Common myeloid progenitor, CD34-positive (primary cell): ENCODE data around the gene TEX261.

Experiments used
- CTCF ChIA-PET: fragments of 350-600 bp; sonication (Branson Sonifier 250); formaldehyde crosslinking; loops from one replicate; lab custom pipeline; 2021; ENCODE audit warnings: antibody characterized with exemption; lab: Charles Lee
- POLR2A ChIA-PET: fragments of 350-600 bp; sonication (Branson Sonifier 250); formaldehyde crosslinking; loops from one replicate; lab custom pipeline; 2021; ENCODE audit warnings: antibody characterized with exemption; lab: Charles Lee
- DNase-seq, 3 donors: peaks; one replicate each; pipeline versions ENCODE4 v3.0.0 to v3.0.0-alpha.2; 2013
- H3K27ac ChIP-seq, 2 experiments: 1 replicate in 1 of 2; 2 replicates in 1 of 2; pipeline ENCODE4 v1.7.0; 2013; ENCODE audit warnings: inconsistent platforms in 2 of 2, low read length in 2 of 2, mild to moderate bottlenecking in 2 of 2, low read depth in 1 of 2, moderate library complexity in 1 of 2; ENCODE audit not compliant: severe bottlenecking in 2 of 2, insufficient read depth in 1 of 2, poor library complexity in 1 of 2
- H3K27me3 ChIP-seq, 5 experiments: replicated peaks in 2 of 5; 1 replicate in 3 of 5; 2 replicates in 2 of 5; pipeline versions ENCODE4 v1.6.1 to v1.7.0; 2013; ENCODE audit warnings: low read length in 4 of 5, mild to moderate bottlenecking in 2 of 5, moderate library complexity in 2 of 5, inconsistent platforms in 1 of 5; ENCODE audit not compliant: insufficient read depth in 5 of 5, control insufficient read depth in 4 of 5
- H3K36me3 ChIP-seq, 4 experiments: 1 replicate in 2 of 4; 2 replicates in 2 of 4; pipeline versions ENCODE4 v1.6.1 to v1.7.0; 2013; ENCODE audit warnings: low read length in 3 of 4, control low read depth in 1 of 4, mild to moderate bottlenecking in 1 of 4; ENCODE audit not compliant: control insufficient read depth in 4 of 4, insufficient read depth in 4 of 4
- H3K4me1 ChIP-seq, 4 experiments: 1 replicate in 3 of 4; 2 replicates in 1 of 4; pipeline versions ENCODE4 v1.6.1 to v1.7.1; 2013; ENCODE audit warnings: low read length in 3 of 4, mild to moderate bottlenecking in 3 of 4, control low read depth in 1 of 4, inconsistent platforms in 1 of 4, moderate library complexity in 1 of 4; ENCODE audit not compliant: control insufficient read depth in 4 of 4, insufficient read depth in 4 of 4; ENCODE audit errors: control extremely low read depth in 1 of 4
- H3K4me3 ChIP-seq, 7 experiments: 1 replicate in 4 of 7; 2 replicates in 3 of 7; pipeline versions ENCODE4 v1.5.1 to v1.7.0; 2013; ENCODE audit warnings: mild to moderate bottlenecking in 7 of 7, low read length in 6 of 7, moderate library complexity in 6 of 7, inconsistent platforms in 2 of 7, low read depth in 2 of 7, control low read depth in 1 of 7; ENCODE audit not compliant: insufficient read depth in 4 of 7, control insufficient read depth in 1 of 7; ENCODE audit errors: extremely low read depth in 1 of 7
- H3K9me3 ChIP-seq, 5 experiments: 1 replicate in 4 of 5; 2 replicates in 1 of 5; pipeline versions ENCODE4 v1.6.1 to v1.7.1; 2013; ENCODE audit warnings: low read length in 4 of 5, mild to moderate bottlenecking in 2 of 5, inconsistent platforms in 1 of 5, low read depth in 1 of 5, moderate library complexity in 1 of 5; ENCODE audit not compliant: control insufficient read depth in 4 of 5, insufficient read depth in 2 of 5; ENCODE audit errors: control extremely low read depth in 1 of 5
- WGBS: methylation state at CpG from one replicate; pipeline ENCODE4 v1.1.5; 2013; ENCODE audit not compliant: insufficient coverage; 5-methylcytosine and 5-hydroxymethylcytosine counted together

Gene TEX261

DNA sequence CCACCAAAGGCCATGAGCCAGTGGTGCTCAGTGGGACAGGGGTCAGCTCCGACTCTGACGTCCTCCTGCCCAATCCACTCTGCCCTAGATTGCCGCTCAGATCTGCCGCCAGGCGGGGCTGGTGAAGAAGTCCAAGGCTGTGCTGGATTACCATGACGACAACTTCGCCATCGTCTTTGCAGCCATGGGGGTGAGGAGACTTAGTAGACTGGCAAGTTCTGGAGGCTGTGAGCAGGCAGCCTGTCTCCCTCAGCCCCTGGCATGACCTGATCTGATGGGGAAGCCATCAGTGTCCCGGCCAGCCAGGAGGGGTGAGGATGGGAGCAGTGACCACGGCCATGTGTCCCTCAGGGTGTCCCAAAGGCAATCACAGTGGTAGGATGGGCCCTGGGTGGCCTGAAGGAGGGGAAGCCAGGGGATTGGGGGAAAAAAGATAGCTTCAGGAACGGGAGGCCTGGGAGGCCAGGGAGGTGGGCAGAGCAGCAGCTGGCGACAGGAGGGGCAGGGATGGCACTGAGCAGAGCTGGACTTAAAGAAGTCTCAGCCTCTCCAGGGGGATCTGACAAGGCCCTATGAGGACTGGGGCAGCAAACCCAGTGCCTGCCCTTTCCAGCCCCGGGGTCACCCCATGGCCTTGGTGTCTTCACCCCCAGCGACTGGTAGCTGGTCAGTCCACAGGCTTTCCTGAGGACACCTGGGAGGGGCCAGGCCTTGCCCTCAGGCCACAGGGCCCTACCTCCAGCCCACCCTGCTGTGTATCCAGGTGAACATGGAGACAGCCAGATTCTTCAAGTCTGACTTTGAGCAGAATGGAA is 33.6 kb downstream of the TEX261 start:
- no peak overlapping the region for H3K27ac ChIP-seq
- no peaks in the 10 kb centered on the region for H3K9me3 ChIP-seq
- no peak overlapping the region for H3K4me3 ChIP-seq
- H3K4me1 ChIP-seq: peaks cover 4 to 25% (median 23%) of the 10 kb centered on the region in 4 experiments
- POLR2A ChIA-PET: no interaction called here
- no peaks in the 10 kb centered on the region for H3K36me3 ChIP-seq
- peaks cover 3 to 39% (median 15%) of the 10 kb centered on the region in 5 experiments for H3K27me3 ChIP-seq
- CTCF ChIA-PET: interaction anchor here (0.7 to 8.6 kb wide), 8 partner anchors 9 to 99 kb away, joined by 3 to 181 read pairs (median 8); partner anchors contain the start of gene ANKRD53
- 87% methylated on average over 11 of the region's 14 CpGs for WGBS
- no peak for DNase-seq

DNA sequence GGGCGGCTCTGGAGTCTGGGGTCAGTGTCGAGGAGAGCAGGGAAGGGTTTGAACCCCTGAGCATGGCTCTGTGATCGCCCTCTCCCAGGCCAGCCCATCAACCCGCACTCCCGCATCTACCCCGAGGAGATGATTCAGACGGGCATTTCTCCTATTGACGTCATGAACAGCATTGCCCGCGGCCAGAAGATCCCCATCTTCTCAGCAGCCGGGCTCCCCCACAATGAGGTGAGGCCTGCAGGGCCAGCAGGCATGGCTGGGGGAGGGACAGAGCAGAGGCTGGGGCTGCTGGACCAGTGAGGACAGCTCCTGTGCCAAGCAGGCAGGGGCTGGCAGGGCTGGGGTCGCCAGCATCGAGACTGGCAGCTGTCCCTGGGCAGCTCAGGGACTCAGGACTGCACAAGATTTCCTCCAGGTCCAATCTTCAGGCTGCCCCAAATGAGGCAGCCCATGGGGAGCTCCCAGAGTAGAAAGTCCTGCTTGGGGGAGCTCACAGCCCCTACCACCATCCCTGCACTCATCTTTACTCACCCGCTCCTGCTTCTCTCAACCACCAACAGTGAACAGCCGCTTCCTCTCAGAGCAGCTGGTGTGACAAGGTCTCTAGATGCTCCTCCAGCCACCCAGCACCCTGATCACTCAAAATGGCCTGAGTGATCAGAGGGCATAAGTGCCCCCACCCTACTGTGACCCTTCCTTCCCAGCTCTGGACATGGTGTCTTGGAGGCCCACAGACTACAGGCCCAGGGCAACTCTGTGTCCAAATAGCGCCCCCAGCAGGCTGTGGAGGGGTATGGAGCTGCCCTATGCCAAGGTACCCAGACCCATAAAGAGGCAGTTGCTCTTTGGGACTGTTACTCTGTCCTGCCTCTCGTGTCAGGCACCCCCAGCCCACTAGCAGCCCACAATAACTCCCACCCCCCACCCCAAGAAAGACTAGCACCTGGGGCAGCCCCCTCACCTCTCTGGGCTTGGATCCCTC is 34.5 kb downstream of the TEX261 start:
- Histone ChIP-seq H3K36me3 (no peaks in the 10 kb centered on the region), H3K27ac (no peak overlapping the region), H3K27me3 (peaks cover 3 to 36% (median 15%) of the 10 kb centered on the region in 5 experiments), H3K9me3 (no peaks in the 10 kb centered on the region), H3K4me1 (peaks cover 4 to 22% (median 20%) of the 10 kb centered on the region in 4 experiments), H3K4me3 (no peak overlapping the region)
- ChIA-PET CTCF (interaction anchor here (0.7 to 8.6 kb wide), 7 partner anchors 8 to 98 kb away, joined by 3 to 181 read pairs (median 10); partner anchors contain the start of gene ANKRD53), POLR2A (no interaction called here)
- 97% methylated on average over 15 of the region's 17 CpGs for WGBS
- DNase-seq: peak in 1 of 3 donors; percentile 26

DNA sequence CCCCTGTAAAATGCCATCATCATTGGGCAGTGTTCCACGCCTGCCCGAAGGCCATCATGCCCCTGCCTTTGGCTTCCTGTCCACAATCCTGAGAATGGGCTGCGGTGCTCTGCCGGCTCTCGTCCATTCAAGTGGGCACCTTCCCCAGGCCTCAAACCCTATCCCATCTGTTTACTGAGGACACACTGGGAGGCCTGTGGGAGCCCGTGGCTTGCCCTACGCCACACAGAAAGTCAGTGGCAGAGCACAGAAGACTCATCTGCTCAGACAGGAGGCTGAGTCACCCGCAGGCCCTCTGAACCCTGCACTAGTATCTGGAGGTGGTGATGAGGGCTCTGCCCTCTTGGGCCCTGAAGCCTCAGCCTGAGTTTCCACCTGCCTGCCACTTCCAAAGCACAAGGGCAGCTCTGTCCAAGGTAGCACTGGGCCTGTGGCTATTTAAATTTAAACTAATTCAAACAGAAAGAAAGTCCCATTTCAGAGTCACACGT is 35.4 kb downstream of the TEX261 start:
- ChIA-PET CTCF (interaction anchor here (2.9 to 8.6 kb wide), 3 partner anchors 12 to 89 kb away, joined by 10 to 181 read pairs (median 41); partner anchors contain the start of gene ANKRD53), POLR2A (no interaction called here)
- Histone ChIP-seq H3K9me3 (no peaks in the 10 kb centered on the region), H3K36me3 (no peaks in the 10 kb centered on the region), H3K4me1 (peaks cover 4 to 16% (median 15%) of the 10 kb centered on the region in 4 experiments), H3K4me3 (no peak overlapping the region), H3K27ac (no peak overlapping the region), H3K27me3 (peaks cover 6 to 37% (median 11%) of the 10 kb centered on the region in 5 experiments)
- DNase-seq: no peak
- WGBS: 97% methylated on average over 9 of the region's 9 CpGs

- Histone ChIP-seq H3K9me3 (no peaks in the 10 kb centered on the region), H3K4me3 (no peak overlapping the region), H3K27me3 (peaks cover 1 to 36% (median 9%) of the 10 kb centered on the region in 5 experiments), H3K4me1 (peaks cover 4 to 16% (median 15%) of the 10 kb centered on the region in 4 experiments), H3K27ac (no peak overlapping the region), H3K36me3 (no peaks in the 10 kb centered on the region)
- POLR2A ChIA-PET: no interaction called here
- CTCF ChIA-PET: interaction anchor here (1.3 kb wide), 1 partner anchor 26 kb away, joined by 5 read pairs; no protein-coding TSS in a partner anchor
- 86% methylated on average over 1 of the region's 6 CpGs for WGBS
- DNase-seq: no peak
These were observed 35.9 kb downstream of the TEX261 start for GRCh38 chr2:70958759-70959158.

- Histone ChIP-seq H3K4me3 (no peak overlapping the region), H3K27me3 (peaks cover 0 to 30% (median 7%) of the 10 kb centered on the region in 5 experiments), H3K27ac (no peak overlapping the region), H3K36me3 (no peaks in the 10 kb centered on the region), H3K9me3 (no peaks in the 10 kb centered on the region), H3K4me1 (peaks cover 4 to 16% (median 15%) of the 10 kb centered on the region in 4 experiments)
- CTCF ChIA-PET: interaction anchor here (0.6 to 1.3 kb wide), 2 partner anchors 9 to 27 kb away, joined by 4 to 5 read pairs; no protein-coding TSS in a partner anchor
- POLR2A ChIA-PET: no interaction called here
- DNase-seq: no peak
- WGBS: 80% methylated on average over 1 of the region's 6 CpGs
These were observed 36.9 kb downstream of the TEX261 start for GRCh38 chr2:70957798-70958197.

DNA sequence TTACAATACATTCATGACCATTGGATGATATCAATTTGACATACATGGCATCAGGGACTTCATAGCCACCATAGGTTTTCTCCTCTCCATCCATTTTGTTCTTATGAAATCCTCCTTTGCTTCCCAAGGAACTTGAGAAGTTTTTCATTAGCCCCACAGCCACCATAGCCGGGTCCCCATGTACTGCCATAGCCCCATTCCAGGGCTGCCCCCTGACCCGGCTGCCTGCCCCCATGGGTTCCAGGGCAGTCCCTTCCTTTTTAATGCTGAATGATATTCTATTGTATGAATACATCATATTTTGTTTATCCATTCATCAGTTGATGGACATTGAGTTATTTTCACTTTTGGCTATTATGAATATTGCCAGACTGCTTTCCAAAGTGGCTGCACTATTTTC is 38.5 kb downstream of the TEX261 start:
- no CpG with 5 or more reads among the region's 2 CpGs for WGBS

More for the DNA sequence above, 38.5 kb downstream of the TEX261 start:
- H3K4me3 ChIP-seq: no peak overlapping the region
- no peak for DNase-seq
- H3K36me3 ChIP-seq: no peaks in the 10 kb centered on the region
- H3K27me3 ChIP-seq: peaks cover 2 to 25% (median 7%) of the 10 kb centered on the region in 5 experiments
- CTCF ChIA-PET: no interaction called here
- POLR2A ChIA-PET: no interaction called here
- peaks cover 4 to 16% (median 15%) of the 10 kb centered on the region in 4 experiments for H3K4me1 ChIP-seq
- H3K9me3 ChIP-seq: no peaks in the 10 kb centered on the region
- H3K27ac ChIP-seq: no peak overlapping the region
